GM23338 (cell line): ENCODE measurements around the gene MCTP2. TPM values are rescaled to one million over a fixed set of nuclear protein-coding genes. Genes with fewer than 3 reads are reported as not detected.

Source experiments
- ATAC-seq: fragments of 200-7000 bp; cut with Tn5 transposase; 3 replicates; pipeline ENCODE4 v1.9.1; 2020
- DNase-seq: peaks from one replicate; pipeline ENCODE4 v3.0.0-alpha.2; 2015; ENCODE audit warnings: low spot score
- H2AFZ ChIP-seq: fragments of 200-600 bp; sonication (generic); 2 replicates; pipeline ENCODE4 v1.8.0; 2016; ENCODE audit warnings: antibody characterized with exemption, mild to moderate bottlenecking, moderate library complexity
- H3F3A ChIP-seq: fragments of 200-600 bp; sonication (generic); replicated peaks from 2 replicates; pipeline ENCODE4 v1.8.0; 2017; ENCODE audit warnings: antibody characterized with exemption, mixed run types, low read depth
- H3K27ac ChIP-seq: fragments of 200-600 bp; sonication (generic); 2 replicates; pipeline ENCODE4 v1.6.1; 2016; ENCODE audit warnings: low read depth
- H3K27me3 ChIP-seq: fragments of 200-600 bp; sonication (generic); 2 replicates; pipeline ENCODE4 v1.8.0; 2016; ENCODE audit warnings: mild to moderate bottlenecking, mixed run types, moderate library complexity; ENCODE audit not compliant: insufficient read depth
- H3K36me3 ChIP-seq: fragments of 200-600 bp; sonication (generic); 2 replicates; pipeline ENCODE4 v1.8.0; 2016; ENCODE audit warnings: mild to moderate bottlenecking; ENCODE audit not compliant: insufficient read depth
- H3K4me1 ChIP-seq: fragments of 200-600 bp; sonication (generic); 2 replicates; pipeline ENCODE4 v1.8.0; 2016; ENCODE audit warnings: mild to moderate bottlenecking, moderate library complexity; ENCODE audit not compliant: insufficient read depth
- H3K4me2 ChIP-seq: fragments of 200-600 bp; sonication (generic); 2 replicates; pipeline ENCODE4 v1.7.1; 2017; ENCODE audit warnings: mixed run types
- H3K4me3 ChIP-seq: fragments of 200-600 bp; sonication (generic); 2 replicates; pipeline ENCODE4 v1.6.1; 2016; ENCODE audit warnings: mixed run types
- H3K79me2 ChIP-seq: fragments of 200-600 bp; sonication (generic); replicated peaks from 2 replicates; pipeline ENCODE4 v1.8.0; 2017; ENCODE audit warnings: mild to moderate bottlenecking; ENCODE audit not compliant: insufficient read depth
- H3K9me2 ChIP-seq: fragments of 200-600 bp; sonication (generic); 2 replicates; pipeline ENCODE4 v1.8.0; 2017; ENCODE audit not compliant: insufficient read depth
- H4K20me1 ChIP-seq: fragments of 200-600 bp; sonication (generic); replicated peaks from 2 replicates; pipeline ENCODE4 v1.8.0; 2017; ENCODE audit warnings: mild to moderate bottlenecking; ENCODE audit not compliant: insufficient read depth
- H3K27ac Mint-ChIP-seq: 2 replicates; pipeline ENCODE4 v1.8.0; 2020; ENCODE audit warnings: inconsistent platforms, mild to moderate bottlenecking, moderate library complexity, mixed read lengths
- H3K27me3 Mint-ChIP-seq: 3 replicates; pipeline ENCODE4 v1.8.0; 2022; ENCODE audit warnings: low read depth, mild to moderate bottlenecking, moderate library complexity, mixed read lengths, inconsistent platforms; ENCODE audit not compliant: insufficient read depth, poor library complexity
- H3K36me3 Mint-ChIP-seq: 3 replicates; pipeline ENCODE4 v1.8.0; 2021; ENCODE audit warnings: low read depth, mild to moderate bottlenecking, inconsistent platforms, moderate library complexity, mixed read lengths
- H3K4me1 Mint-ChIP-seq: 3 replicates; pipeline ENCODE4 v1.8.0; 2020; ENCODE audit warnings: mild to moderate bottlenecking, inconsistent platforms, mixed read lengths
- H3K4me3 Mint-ChIP-seq: 3 replicates; pipeline ENCODE4 v1.8.0; 2021; ENCODE audit warnings: moderate library complexity, mild to moderate bottlenecking, inconsistent platforms, mixed read lengths
- H3K9me3 Mint-ChIP-seq: 3 replicates; pipeline ENCODE4 v1.8.0; 2020; ENCODE audit warnings: moderate library complexity, mild to moderate bottlenecking, inconsistent platforms, mixed read lengths
- CREB1 ChIP-seq: fragments of 250-450 bp; sonication (Bioruptor Pico); IDR thresholded peaks from 2 replicates; pipeline ENCODE4 v1.5.0; 2020; ENCODE audit warnings: low read depth, mild to moderate bottlenecking, moderate library complexity
- CTCF ChIP-seq, 2 experiments: fragments of 200-600 bp in 1 of 2; sonication (generic) in 1 of 2; conservative IDR thresholded peaks; 2 replicates each; pipeline versions ENCODE4 v1.5.1 to v1.6.1; 2016 to 2017; ENCODE audit warnings: antibody characterized with exemption in 2 of 2, low read depth in 2 of 2, mild to moderate bottlenecking in 2 of 2, moderate library complexity in 1 of 2
- ETS1 ChIP-seq: IDR thresholded peaks from 2 replicates; pipeline ENCODE4 v1.6.1; 2016; ENCODE audit warnings: antibody characterized with exemption
- EZH2 ChIP-seq: fragments of 200-600 bp; sonication (generic); IDR thresholded peaks from one replicate; pipeline ENCODE4 v1.8.0; 2017; ENCODE audit warnings: antibody characterized with exemption, mild to moderate bottlenecking, low read depth; ENCODE audit not compliant: unreplicated experiment
- EZH2phosphoT487 ChIP-seq: fragments of 200-600 bp; sonication (generic); IDR thresholded peaks from one replicate; pipeline ENCODE4 v1.8.1; 2018; ENCODE audit warnings: antibody characterized with exemption; ENCODE audit not compliant: unreplicated experiment
- JUNB ChIP-seq: IDR thresholded peaks from one replicate; pipeline ENCODE4 v1.6.1; 2016; ENCODE audit warnings: antibody characterized with exemption; ENCODE audit not compliant: unreplicated experiment
- NANOG ChIP-seq: IDR thresholded peaks from 2 replicates; pipeline ENCODE4 v1.6.1; 2016; ENCODE audit warnings: antibody characterized with exemption, borderline replicate concordance
- POLR2AphosphoS5 ChIP-seq: IDR thresholded peaks from 2 replicates; pipeline ENCODE4 v1.6.1; 2016; ENCODE audit warnings: antibody characterized with exemption, low read depth
- STAT1 ChIP-seq: IDR thresholded peaks from one replicate; pipeline ENCODE4 v1.6.1; 2016; ENCODE audit warnings: antibody characterized with exemption; ENCODE audit not compliant: unreplicated experiment
- ZNF114 ChIP-seq: fragments of 250-450 bp; sonication (Bioruptor Pico); IDR thresholded peaks from 2 replicates; pipeline ENCODE4 v1.5.0; 2020; ENCODE audit warnings: mild to moderate bottlenecking, moderate library complexity
- ZNF331 ChIP-seq: fragments of 250-450 bp; sonication (Bioruptor Pico); IDR thresholded peaks from 2 replicates; pipeline ENCODE4 v1.5.0; 2020; ENCODE audit warnings: low read depth, mild to moderate bottlenecking, moderate library complexity
- ZNF462 ChIP-seq: fragments of 250-450 bp; sonication (Bioruptor Pico); IDR thresholded peaks from 2 replicates; pipeline ENCODE4 v1.5.0; 2020; ENCODE audit warnings: mild to moderate bottlenecking, moderate library complexity
- polyA plus RNA-seq: library from polyadenylated mRNA; unstranded; fragments of >200 nt; fragmentation: Nextera tagmentation; extraction: Ambion mirVana; gene quantifications from 2 replicates; pipeline ENCODE4 v1.2.1, GENCODE V29; 2016
- total RNA-seq: library from RNA; depleted of rRNA; stranded (reverse); fragments of >200 nt; shearing (Covaris generic); gene quantifications from 2 replicates; pipeline ENCODE4 v1.2.3, GENCODE V29; 2014

Gene MCTP2
- total and polyA plus RNA-seq, 2 experiments from 2014 or later, result 1.8 to 5.5 TPM

GRCh38 chr15:94352636-94353487, 121.5 kb downstream of the MCTP2 start (continued):
- no peak for TF ChIP-seq ZNF462 (CRISPR knock-in tag)

GRCh38 chr15:94353488-94353820, 122.1 kb downstream of the MCTP2 start:
- Histone ChIP-seq H3K27ac (no peak overlapping the region), H3K4me3 (no peak overlapping the region), H3K27me3 (no peaks in the 10 kb centered on the region), H4K20me1 (no peaks in the 10 kb centered on the region), H3K9me2 (peaks cover 2% of the 10 kb centered on the region; the same call in 1 of the 2 replicates), H2AFZ (no peak overlapping the region), H3K4me1 (peaks cover 11% of the 10 kb centered on the region), H3K36me3 (no peaks in the 10 kb centered on the region), H3K79me2 (no peaks in the 10 kb centered on the region), H3F3A (no peaks in the 10 kb centered on the region), H3K4me2 (no peak overlapping the region)
- Mint-ChIP-seq H3K36me3 (peaks cover 6% of the 10 kb centered on the region), H3K27ac (no peak overlapping the region), H3K4me3 (no peak overlapping the region), H3K27me3 (no peaks in the 10 kb centered on the region), H3K9me3 (peaks cover 9% of the 10 kb centered on the region), H3K4me1 (peaks cover 10% of the 10 kb centered on the region)
- no peak for ATAC-seq
- DNase-seq, result no peak
- no peak for TF ChIP-seq CTCF (conservative IDR thresholded peaks at IDR 0.05; ENCODE audit: low read depth in 2 of 2)
- TF ChIP-seq POLR2AphosphoS5, result no peak
- TF ChIP-seq ZNF331, result no peak
- no peak for TF ChIP-seq JUNB
- TF ChIP-seq EZH2phosphoT487, result no peak
- TF ChIP-seq ETS1, result no peak
- TF ChIP-seq EZH2, result no peak
- TF ChIP-seq CREB1, result no peak
- TF ChIP-seq ZNF114 (CRISPR knock-in tag), result no peak
- TF ChIP-seq NANOG, result no peak
- TF ChIP-seq STAT1, result no peak
